CD4-positive, alpha-beta T cell treated with Interleukin-15 for 1 hour (primary cell): ENCODE results near the gene RGS17.
"Not testable (repeated sequence)": the region's sequence is repeated elsewhere in the genome, so short reads cannot be mapped to it uniquely, and the experiment has no call there.

Experiments
- DNase-seq: peaks from one replicate; pipeline ENCODE4 v3.0.0-alpha.2; 2020

RGS17 gene

GRCh38 chr6:152981989-152982903 lies 148.8 kb downstream of the RGS17 start:
- no peak for DNase-seq

- DNase-seq, result no peak
Measured at GRCh38 chr6:152981219-152981618, 149.9 kb downstream of the RGS17 start.

- DNase-seq, result no peak
Measured at GRCh38 chr6:152980656-152981055, 150.4 kb downstream of the RGS17 start.

GRCh38 chr6:152979116-152979515 lies 152.0 kb downstream of the RGS17 start:
- DNase-seq, result no peak

GRCh38 chr6:152978058-152978457 lies 153.0 kb downstream of the RGS17 start:
- DNase-seq, result no peak

GRCh38 chr6:152977556-152977955 lies 153.5 kb downstream of the RGS17 start:
- DNase-seq, result no peak

GRCh38 chr6:152976749-152977148 lies 154.3 kb downstream of the RGS17 start:
- DNase-seq, result no peak

GRCh38 chr6:152975204-152975915 lies 155.7 kb downstream of the RGS17 start:
- peak; percentile 19 for DNase-seq

GRCh38 chr6:152973916-152974315 lies 157.2 kb downstream of the RGS17 start:
- no peak for DNase-seq

GRCh38 chr6:152969688-152970418 lies 161.2 kb downstream of the RGS17 start:
- no peak for DNase-seq

- not testable (repeated sequence) for DNase-seq
Measured at GRCh38 chr6:152966168-152966894, 164.8 kb downstream of the RGS17 start.

- DNase-seq, result no peak
Measured at GRCh38 chr6:152959333-152959732, 171.7 kb downstream of the RGS17 start.

- no peak for DNase-seq
Measured at GRCh38 chr6:152957796-152958195, 173.3 kb downstream of the RGS17 start.
